Natural killer cell (primary cell): ENCODE measurements around the gene AKAP6. TPM values are rescaled to one million over a fixed set of nuclear protein-coding genes. Genes with fewer than 3 reads are reported as not detected.

Experiments used
- ATAC-seq, 3 donors: fragments of 150-1000 bp in 2 of 3; fragments of 200-7000 bp in 1 of 3; cut with Tn5 transposase; 1 replicate in 1 of 3; 2 replicates in 2 of 3; pipeline ENCODE4 v1.10.0; 2021; ENCODE audit warnings: mild to moderate bottlenecking in 2 of 3, moderate library complexity in 2 of 3
- DNase-seq, 2 donors: peaks; one replicate each; pipeline versions ENCODE4 v3.0.0 to v3.0.0-alpha.2; 2013 to 2021; ENCODE audit warnings: mixed read lengths in 1 of 2
- H3K27ac ChIP-seq: one replicate; pipeline ENCODE4 v1.5.1; 2013; ENCODE audit warnings: mild to moderate bottlenecking, low read length
- H3K27me3 ChIP-seq: one replicate; pipeline ENCODE4 v1.6.1; 2013; ENCODE audit warnings: low read length; ENCODE audit not compliant: control insufficient read depth, insufficient read depth
- H3K36me3 ChIP-seq: one replicate; pipeline ENCODE4 v1.6.1; 2013; ENCODE audit warnings: low read length; ENCODE audit not compliant: control insufficient read depth, insufficient read depth
- H3K4me1 ChIP-seq: one replicate; pipeline ENCODE4 v1.6.1; 2013; ENCODE audit warnings: low read length; ENCODE audit not compliant: control insufficient read depth, insufficient read depth
- H3K4me3 ChIP-seq: one replicate; pipeline ENCODE4 v1.5.1; 2013; ENCODE audit warnings: low read length
- H3K9me3 ChIP-seq: one replicate; pipeline ENCODE4 v1.6.1; 2013; ENCODE audit warnings: low read length; ENCODE audit not compliant: control insufficient read depth, insufficient read depth
- H3K27ac Mint-ChIP-seq, 2 donors: one replicate each; pipeline ENCODE4 v1.8.0; 2022; ENCODE audit warnings: mild to moderate bottlenecking in 2 of 2, mixed read lengths in 2 of 2, moderate library complexity in 1 of 2
- H3K27me3 Mint-ChIP-seq, 2 donors: one replicate each; pipeline ENCODE4 v1.8.0; 2022; ENCODE audit warnings: low read depth in 2 of 2, mixed read lengths in 2 of 2
- H3K36me3 Mint-ChIP-seq: one replicate; pipeline ENCODE4 v1.8.0; 2022; ENCODE audit warnings: mixed read lengths
- H3K4me1 Mint-ChIP-seq, 2 donors: one replicate each; pipeline ENCODE4 v1.8.0; 2022; ENCODE audit warnings: mixed read lengths in 2 of 2
- H3K4me3 Mint-ChIP-seq: one replicate; pipeline ENCODE4 v1.8.0; 2022; ENCODE audit warnings: mild to moderate bottlenecking, moderate library complexity, mixed read lengths
- H3K9me3 Mint-ChIP-seq, 2 donors: one replicate each; pipeline ENCODE4 v1.8.0; 2022; ENCODE audit warnings: mixed read lengths in 2 of 2
- CTCF ChIP-seq: fragments of 200-600 bp; IDR thresholded peaks from one replicate; pipeline ENCODE4 v1.8.0; 2022; ENCODE audit warnings: antibody characterized with exemption
- WGBS: methylation state at CpG from one replicate; pipeline ENCODE4 v1.1.7; 2013; ENCODE audit warnings: missing lambda C conversion rate; ENCODE audit not compliant: insufficient coverage; 5-methylcytosine and 5-hydroxymethylcytosine counted together
- intact Hi-C: fragments of 100-400 bp; cut with micrococcal nuclease; formaldehyde crosslinking; loops from one replicate; pipeline ENCODE4 v1.14.2; 2022
- total RNA-seq, 4 donors: library from RNA; stranded (reverse); fragments of 120-200 nt in 1 of 4; gene quantifications; one replicate each; pipeline versions ENCODE4 v1.2.3 to v1.2.4, GENCODE V29; 2013 to 2022

The AKAP6 gene
- total RNA-seq, 3 donors from 2014 or later (not counting 1 experiment from before 2014, with no cell fraction given), result 0.21 to 1.3 (median 0.80) TPM

- no peaks in the 10 kb centered on the region for H3K36me3 ChIP-seq
- Mint-ChIP-seq H3K9me3 (no peaks in the 10 kb centered on the region), H3K27ac (no peak overlapping the region), H3K4me1 (no peaks in the 10 kb centered on the region), H3K27me3 (no peaks in the 10 kb centered on the region), H3K36me3 (no peaks in the 10 kb centered on the region), H3K4me3 (no peak overlapping the region)
- H3K27ac ChIP-seq, result no peak overlapping the region
- H3K4me3 ChIP-seq, result no peak overlapping the region
- DNase-seq, result no peak
- TF ChIP-seq CTCF, result no peak
- H3K27me3 ChIP-seq, result no peaks in the 10 kb centered on the region
- no peaks in the 10 kb centered on the region for H3K4me1 ChIP-seq
- ATAC-seq, result no peak
- intact Hi-C loops, result no loop called here
- WGBS, result 94% methylated on average over 1 of the region's 1 CpG
- no peaks in the 10 kb centered on the region for H3K9me3 ChIP-seq
These were observed 279.8 kb downstream of the AKAP6 start for GRCh38 chr14:32608857-32609256.

- 78% methylated on average over 3 of the region's 3 CpGs for WGBS
- H3K36me3 Mint-ChIP-seq, result no peaks in the 10 kb centered on the region
- H3K9me3 Mint-ChIP-seq, result no peaks in the 10 kb centered on the region
- no peak overlapping the region for H3K4me3 Mint-ChIP-seq
- no peaks in the 10 kb centered on the region for H3K27me3 Mint-ChIP-seq
- no peak for DNase-seq
- TF ChIP-seq CTCF, result no peak
- intact Hi-C loops, result no loop called here
- Histone ChIP-seq H3K36me3 (no peaks in the 10 kb centered on the region), H3K9me3 (no peaks in the 10 kb centered on the region), H3K27ac (no peak overlapping the region), H3K27me3 (no peaks in the 10 kb centered on the region), H3K4me3 (no peak overlapping the region), H3K4me1 (no peaks in the 10 kb centered on the region)
- no peaks in the 10 kb centered on the region for H3K4me1 Mint-ChIP-seq
- no peak for ATAC-seq
- no peak overlapping the region for H3K27ac Mint-ChIP-seq
These were observed 280.3 kb downstream of the AKAP6 start for GRCh38 chr14:32609388-32609787.

- H3K36me3 ChIP-seq, result no peaks in the 10 kb centered on the region
- no peaks in the 10 kb centered on the region for H3K9me3 ChIP-seq
- no peaks in the 10 kb centered on the region for H3K27me3 Mint-ChIP-seq
- TF ChIP-seq CTCF, result no peak
- intact Hi-C loops, result no loop called here
- 79% methylated on average over 1 of the region's 1 CpG for WGBS
- H3K4me1 ChIP-seq, result no peaks in the 10 kb centered on the region
- no peak overlapping the region for H3K27ac ChIP-seq
- H3K27me3 ChIP-seq, result no peaks in the 10 kb centered on the region
- H3K4me3 ChIP-seq, result no peak overlapping the region
- no peaks in the 10 kb centered on the region for H3K9me3 Mint-ChIP-seq
- no peaks in the 10 kb centered on the region for H3K4me1 Mint-ChIP-seq
- H3K36me3 Mint-ChIP-seq, result no peaks in the 10 kb centered on the region
- ATAC-seq (no peak), DNase-seq (no peak)
- H3K4me3 Mint-ChIP-seq, result no peak overlapping the region
- no peak overlapping the region for H3K27ac Mint-ChIP-seq
These were observed 282.7 kb downstream of the AKAP6 start for GRCh38 chr14:32611752-32612151.

GRCh38 chr14:32618991-32619390 lies 289.9 kb downstream of the AKAP6 start:
- no peaks in the 10 kb centered on the region for H3K27me3 Mint-ChIP-seq
- Histone ChIP-seq H3K4me1 (no peaks in the 10 kb centered on the region), H3K27ac (no peak overlapping the region), H3K27me3 (no peaks in the 10 kb centered on the region), H3K4me3 (no peak overlapping the region), H3K9me3 (no peaks in the 10 kb centered on the region), H3K36me3 (no peaks in the 10 kb centered on the region)
- 82% methylated on average over 1 of the region's 3 CpGs for WGBS
- ATAC-seq, result no peak
- H3K4me3 Mint-ChIP-seq, result no peak overlapping the region
- TF ChIP-seq CTCF, result no peak
- H3K27ac Mint-ChIP-seq, result no peak overlapping the region
- DNase-seq, result no peak
- intact Hi-C loops, result no loop called here
- no peaks in the 10 kb centered on the region for H3K4me1 Mint-ChIP-seq
- no peaks in the 10 kb centered on the region for H3K36me3 Mint-ChIP-seq
- peaks cover 2 to 12% of the 10 kb centered on the region in 2 donors for H3K9me3 Mint-ChIP-seq
